DOHH2 (cell line): ENCODE data around the gene RGS7.
"Not testable (repeated sequence)": the region's sequence is repeated elsewhere in the genome, so short reads cannot be mapped to it uniquely, and the experiment has no call there.

Experiments used
- H3F3A ChIP-seq: fragments of 200-600 bp; sonication (generic), shearing (Covaris generic); 2 replicates; pipeline ENCODE4 v1.6.0; 2016; ENCODE audit warnings: antibody characterized with exemption, mild to moderate bottlenecking; ENCODE audit not compliant: control insufficient read depth, insufficient read depth
- H3K27ac ChIP-seq: fragments of 200-600 bp; sonication (generic); 2 replicates; pipeline ENCODE4 v1.5.1; 2014; ENCODE audit warnings: low read depth, mild to moderate bottlenecking, low read length, moderate library complexity
- H3K27me3 ChIP-seq: fragments of 200-600 bp; sonication (generic); 2 replicates; pipeline ENCODE4 v1.6.1; 2014; ENCODE audit warnings: mild to moderate bottlenecking, low read length, mixed read lengths; ENCODE audit not compliant: control insufficient read depth
- H3K36me3 ChIP-seq: fragments of 200-600 bp; sonication (generic); 2 replicates; pipeline ENCODE4 v1.6.1; 2014; ENCODE audit warnings: mild to moderate bottlenecking, low read length, moderate library complexity, mixed read lengths; ENCODE audit not compliant: control insufficient read depth
- H3K4me1 ChIP-seq: fragments of 200-600 bp; sonication (generic); 2 replicates; pipeline ENCODE4 v1.6.1; 2014; ENCODE audit warnings: mild to moderate bottlenecking, low read length, mixed read lengths; ENCODE audit not compliant: control insufficient read depth
- H3K4me2 ChIP-seq: fragments of 200-600 bp; sonication (generic); 2 replicates; pipeline ENCODE4 v1.6.0; 2014; ENCODE audit warnings: mild to moderate bottlenecking, low read length, moderate library complexity
- H3K4me3 ChIP-seq: fragments of 200-600 bp; sonication (generic); 2 replicates; pipeline ENCODE4 v1.5.1; 2014; ENCODE audit warnings: mild to moderate bottlenecking, low read length, mixed read lengths
- H3K79me2 ChIP-seq: fragments of 200-600 bp; sonication (generic); 2 replicates; pipeline ENCODE4 v1.6.1; 2014; ENCODE audit warnings: mild to moderate bottlenecking, low read length, mixed read lengths; ENCODE audit not compliant: control insufficient read depth
- H3K9me2 ChIP-seq: fragments of 200-600 bp; sonication (generic); replicated peaks from 2 replicates; pipeline ENCODE4 v1.6.1; 2014; ENCODE audit warnings: mild to moderate bottlenecking, low read length, mixed read lengths; ENCODE audit not compliant: control insufficient read depth
- H3K9me3 ChIP-seq: fragments of 200-600 bp; sonication (generic); 2 replicates; pipeline ENCODE4 v1.6.1; 2014; ENCODE audit warnings: antibody characterized with exemption, low read length, mixed read lengths; ENCODE audit not compliant: control insufficient read depth, insufficient read depth
- H4K20me1 ChIP-seq: fragments of 200-600 bp; sonication (generic); 2 replicates; pipeline ENCODE4 v1.6.0; 2014; ENCODE audit warnings: low read depth, mild to moderate bottlenecking, antibody characterized with exemption, low read length, moderate library complexity; ENCODE audit not compliant: control insufficient read depth, insufficient read depth
- CTCF ChIP-seq: fragments of 200-600 bp; sonication (generic); IDR thresholded peaks from one replicate; pipeline ENCODE4 v1.5.1; 2014; ENCODE audit warnings: antibody characterized with exemption, mild to moderate bottlenecking, low read depth, low read length; ENCODE audit not compliant: poor library complexity, severe bottlenecking
- EZH2phosphoT487 ChIP-seq: fragments of 200-600 bp; sonication (generic); IDR thresholded peaks from 2 replicates; pipeline ENCODE4 v1.6.1; 2017; ENCODE audit warnings: borderline replicate concordance, mild to moderate bottlenecking, antibody characterized with exemption, low read length, moderate library complexity, mixed read lengths

Gene RGS7

DNA sequence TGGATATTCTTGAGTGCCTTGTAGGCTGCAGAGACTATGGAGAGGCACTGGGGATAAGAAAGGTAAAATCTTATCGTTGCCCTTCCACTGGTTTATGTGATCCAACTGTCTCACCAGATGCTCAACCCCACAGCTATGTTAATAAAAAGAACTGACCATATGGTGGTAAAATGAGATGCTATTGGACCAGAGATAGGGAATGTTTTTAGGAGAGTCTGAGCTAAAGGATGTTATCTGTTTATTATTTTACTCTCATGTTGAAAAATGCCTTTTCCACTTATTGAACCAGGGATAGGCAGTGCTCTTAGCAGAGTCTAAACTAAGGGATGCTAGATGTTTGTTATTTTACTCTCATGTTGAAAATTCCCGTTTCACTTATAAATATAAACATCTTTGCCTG lies 572.2 kb downstream of the RGS7 start:
- no peaks in the 10 kb centered on the region for H3K79me2 ChIP-seq
- H3K9me2 ChIP-seq = no peaks in the 10 kb centered on the region
- H3K9me3 ChIP-seq = no peaks in the 10 kb centered on the region
- H3K4me2 ChIP-seq = no peak overlapping the region
- no peaks in the 10 kb centered on the region for H4K20me1 ChIP-seq
- no peaks in the 10 kb centered on the region for H3K27me3 ChIP-seq
- no peaks in the 10 kb centered on the region for H3K36me3 ChIP-seq
- H3K4me3 ChIP-seq = no peak overlapping the region
- peaks cover 4% of the 10 kb centered on the region for H3K4me1 ChIP-seq
- no peak overlapping the region for H3K27ac ChIP-seq
- H3F3A ChIP-seq = no peaks in the 10 kb centered on the region
- TF ChIP-seq EZH2phosphoT487 (no peak), CTCF (no peak)

DNA sequence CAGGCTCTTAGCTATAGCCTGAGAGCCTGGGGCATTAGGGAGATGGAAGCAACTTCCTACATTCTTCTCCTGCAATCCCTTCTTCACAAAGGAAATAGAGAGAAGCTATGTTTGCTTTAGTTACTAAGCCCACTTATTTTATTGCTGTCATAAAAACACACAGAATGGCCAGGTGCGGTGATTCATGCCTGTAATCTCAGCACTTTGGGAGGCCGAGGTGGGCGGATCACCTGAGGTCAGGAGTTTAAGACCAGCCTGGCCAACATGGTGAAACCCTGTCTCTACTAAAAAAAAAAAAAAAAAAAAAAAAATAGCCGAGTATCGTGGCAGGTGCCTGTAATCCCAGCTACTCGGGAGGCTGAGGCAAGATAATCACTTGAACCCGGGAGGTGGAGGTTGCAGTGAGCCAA lies 573.3 kb downstream of the RGS7 start:
- not testable (repeated sequence) for H3K4me1 ChIP-seq, H3K27me3 ChIP-seq, H3K27ac ChIP-seq, H3K79me2 ChIP-seq, H4K20me1 ChIP-seq, H3F3A ChIP-seq, H3K36me3 ChIP-seq, H3K9me3 ChIP-seq, H3K4me3 ChIP-seq, H3K4me2 ChIP-seq, H3K9me2 ChIP-seq

GRCh38 chr1:240776237-240776636 lies 580.8 kb downstream of the RGS7 start:
- Histone ChIP-seq H4K20me1 (no peaks in the 10 kb centered on the region), H3K4me2 (no peak overlapping the region), H3F3A (no peaks in the 10 kb centered on the region), H3K27me3 (no peaks in the 10 kb centered on the region), H3K79me2 (no peaks in the 10 kb centered on the region), H3K4me3 (no peak overlapping the region), H3K27ac (no peak overlapping the region), H3K9me3 (no peaks in the 10 kb centered on the region), H3K4me1 (peaks cover 5% of the 10 kb centered on the region), H3K36me3 (no peaks in the 10 kb centered on the region), H3K9me2 (no peaks in the 10 kb centered on the region)
- TF ChIP-seq EZH2phosphoT487 (no peak), CTCF (no peak)

- Histone ChIP-seq H3F3A (no peaks in the 10 kb centered on the region), H3K4me2 (no peak overlapping the region), H3K4me3 (no peak overlapping the region), H3K79me2 (no peaks in the 10 kb centered on the region), H3K9me2 (no peaks in the 10 kb centered on the region), H3K36me3 (no peaks in the 10 kb centered on the region), H4K20me1 (no peaks in the 10 kb centered on the region), H3K27me3 (no peaks in the 10 kb centered on the region), H3K9me3 (no peaks in the 10 kb centered on the region), H3K4me1 (no peaks in the 10 kb centered on the region), H3K27ac (no peak overlapping the region)
- no peak for TF ChIP-seq CTCF
- TF ChIP-seq EZH2phosphoT487 = no peak
These were observed 584.9 kb downstream of the RGS7 start for GRCh38 chr1:240772131-240772530.
